HepG2 (cell line): ENCODE measurements around the gene SLC39A2. TPM values are rescaled to one million over a fixed set of nuclear protein-coding genes. Genes with fewer than 3 reads are reported as not detected.
A peak's percentile ranks its signal among the peaks of the same experiment; 100 is the strongest.

Experiments used
- FOXP4 ChIP-seq: sonication (generic); formaldehyde crosslinking; IDR thresholded peaks from 2 replicates; pipeline ENCODE4 v1.4.0; 2020; ENCODE audit warnings: missing genetic modification reagents
- GLI4 ChIP-seq: sonication (generic); formaldehyde crosslinking; IDR thresholded peaks from 2 replicates; pipeline ENCODE4 v1.5.1; 2020; ENCODE audit warnings: missing genetic modification reagents, mild to moderate bottlenecking, moderate library complexity, borderline replicate concordance
- HDAC1 ChIP-seq: sonication (generic); formaldehyde crosslinking; IDR thresholded peaks from 2 replicates; pipeline ENCODE4 v1.5.1; 2020; ENCODE audit warnings: mild to moderate bottlenecking, missing genetic modification reagents
- HIVEP1 ChIP-seq: sonication (generic); formaldehyde crosslinking; IDR thresholded peaks from 2 replicates; pipeline ENCODE4 v1.4.0; 2020; ENCODE audit warnings: mild to moderate bottlenecking, missing genetic modification reagents
- HOXA7 ChIP-seq: sonication (generic); formaldehyde crosslinking; IDR thresholded peaks from 2 replicates; pipeline ENCODE4 v1.8.1; 2022; ENCODE audit warnings: mild to moderate bottlenecking, missing genetic modification reagents, moderate library complexity
- IRF2 ChIP-seq: IDR thresholded peaks from 2 replicates; pipeline ENCODE4 v1.6.1; 2018; ENCODE audit warnings: missing genetic modification reagents, missing compliant biosample characterization
- KAT8 ChIP-seq: IDR thresholded peaks from 2 replicates; pipeline ENCODE4 v1.6.1; 2016; ENCODE audit warnings: missing genetic modification reagents, missing compliant biosample characterization
- REST ChIP-seq, 2 experiments: IDR thresholded peaks; 2 replicates each; pipeline ENCODE4 v1.6.1; 2011 to 2012; ENCODE audit warnings: low read length in 2 of 2, borderline replicate concordance in 1 of 2, low read depth in 1 of 2, mild to moderate bottlenecking in 1 of 2, moderate library complexity in 1 of 2
- RNF2 ChIP-seq: fragments of 450-650 bp; conservative IDR thresholded peaks from 2 replicates; pipeline ENCODE4 v1.6.1; 2016; ENCODE audit warnings: low read depth
- SIN3B ChIP-seq: fragments of 150-350 bp; IDR thresholded peaks from 2 replicates; pipeline ENCODE4 v1.6.1; 2014; ENCODE audit warnings: low read length
- SOX6 ChIP-seq, 2 experiments: fragments of 450-650 bp in 1 of 2; sonication (generic) in 1 of 2; formaldehyde crosslinking in 1 of 2; IDR thresholded peaks; 2 replicates each; pipeline versions ENCODE4 v1.4.0 to v1.6.1; 2017 to 2020; ENCODE audit warnings: antibody characterized with exemption in 1 of 2, mild to moderate bottlenecking in 1 of 2, missing genetic modification reagents in 1 of 2
- TBP ChIP-seq: sonication (generic); formaldehyde crosslinking; IDR thresholded peaks from 2 replicates; pipeline ENCODE4 v1.5.0; 2020; ENCODE audit warnings: missing genetic modification reagents
- TEAD3 ChIP-seq: optimal IDR thresholded peaks from 2 replicates; pipeline ENCODE3; 2016; ENCODE audit warnings: borderline replicate concordance
- ZBTB26 ChIP-seq: IDR thresholded peaks from 2 replicates; pipeline ENCODE4 v1.6.1; 2016; ENCODE audit warnings: missing compliant biosample characterization, missing genetic modification reagents, borderline replicate concordance
- ZBTB44 ChIP-seq: sonication (generic); formaldehyde crosslinking; IDR thresholded peaks from 2 replicates; pipeline ENCODE4 v1.4.0; 2020; ENCODE audit warnings: missing genetic modification reagents
- ZNF260 ChIP-seq: sonication (generic); formaldehyde crosslinking; IDR thresholded peaks from 2 replicates; pipeline ENCODE4 v1.4.0; 2020; ENCODE audit warnings: missing genetic modification reagents, low read depth, mild to moderate bottlenecking, borderline replicate concordance
- ZNF562 ChIP-seq: sonication (generic); formaldehyde crosslinking; IDR thresholded peaks from 2 replicates; pipeline ENCODE4 v1.8.0; 2022; ENCODE audit warnings: missing genetic modification reagents, borderline replicate concordance
- ZNF737 ChIP-seq: sonication (generic); formaldehyde crosslinking; IDR thresholded peaks from 2 replicates; pipeline ENCODE4 v1.5.0; 2020; ENCODE audit warnings: missing genetic modification reagents, mild to moderate bottlenecking, borderline replicate concordance
- ZSCAN31 ChIP-seq: sonication (generic); formaldehyde crosslinking; IDR thresholded peaks from 2 replicates; pipeline ENCODE4 v1.5.0; 2020; ENCODE audit warnings: low read depth, mild to moderate bottlenecking, missing genetic modification reagents
- ZSCAN9 ChIP-seq: IDR thresholded peaks from 2 replicates; pipeline ENCODE4 v1.6.1; 2016; ENCODE audit warnings: borderline replicate concordance
- polyA plus RNA-seq, 8 experiments: library from polyadenylated mRNA; depleted of rRNA in 3 of 8; stranded (reverse) in 7 of 8; unstranded in 1 of 8; fragments of >200 nt; fragmentation: Illumina TruSeq in 4 of 8; extraction: Trizol in 4 of 8; gene quantifications; 2 replicates each; pipeline versions ENCODE4 v1.2.1 to v1.2.3, GENCODE V29; 2011 to 2016; ENCODE audit warnings: low read depth in 4 of 8, missing spikeins in 1 of 8, mixed read lengths in 1 of 8; ENCODE audit not compliant: insufficient read depth in 1 of 8
- total RNA-seq, 5 experiments: library from RNA; depleted of rRNA; stranded (reverse); fragments of >200 nt; fragmentation: Illumina TruSeq; extraction: Trizol; gene quantifications; 2 replicates each; pipeline ENCODE4 v1.2.3, GENCODE V29; 2016; ENCODE audit warnings: low read depth in 1 of 5

The SLC39A2 gene
- total and polyA plus RNA-seq, 2 of the 13 experiments (the other 11 are each of a cell fraction or from before 2014, with no cell fraction given), result 0.08 to 0.11 TPM

- TF ChIP-seq ZBTB26 (no peak), ZBTB44 (no peak), FOXP4 (CRISPR knock-in tag) (peak; percentile 60; the same call in 1 of the 2 replicates), KAT8 (CRISPR knock-in tag) (0 out of 2 replicates have a peak, but pooled peaks have one; percentile 46), TBP (CRISPR knock-in tag) (no peak), GLI4 (no peak), SOX6 (IDR thresholded peaks at IDR 0.05) (no peak), SOX6 (CRISPR knock-in tag; IDR thresholded peaks at IDR 0.05) (peak; percentile 50), REST (IDR thresholded peaks at IDR 0.05; ENCODE audit: borderline replicate concordance in 1 of 2, low read depth in 1 of 2, low read length in 2 of 2) (no peak), SIN3B (no peak), TEAD3 (CRISPR knock-in tag) (peak; percentile 6), IRF2 (CRISPR knock-in tag) (0 out of 2 replicates have a peak, but pooled peaks have one; percentile 49), ZNF737 (CRISPR knock-in tag) (no peak), ZSCAN9 (no peak), HOXA7 (no peak), HIVEP1 (CRISPR knock-in tag) (no peak), HDAC1 (0 out of 2 replicates have a peak, but pooled peaks have one; percentile 17), RNF2 (no peak), ZNF562 (CRISPR knock-in tag) (no peak), ZNF260 (CRISPR knock-in tag) (no peak), ZSCAN31 (CRISPR knock-in tag) (peak; percentile 6; the same call in 1 of the 2 replicates)
Measured at GRCh38 chr14:21038441-21039422, 39.6 kb downstream of the SLC39A2 start (continued).
